Gastrocnemius medialis (tissue), 4 donors: ENCODE data around the gene RGP1. TPM values are rescaled to one million over a fixed set of nuclear protein-coding genes. Genes with fewer than 3 reads are reported as not detected.
A peak's percentile ranks its signal among the peaks of the same experiment; 100 is the strongest.

Source experiments
- ATAC-seq, 2 donors: fragments of 150-250 bp; one replicate each; pipeline ENCODE4 v1.9.1; 2016
- DNase-seq, 2 donors: peaks; one replicate each; pipeline ENCODE4 v3.0.0-alpha.2; 2019
- H3K27ac ChIP-seq, 4 donors: fragments of 200-600 bp; sonication (generic); 1 replicate in 1 of 4; 2 replicates in 3 of 4; pipeline ENCODE4 v1.5.1; 2016 to 2018; ENCODE audit warnings: mild to moderate bottlenecking in 2 of 4, moderate library complexity in 1 of 4
- H3K27me3 ChIP-seq, 3 donors: fragments of 200-600 bp; sonication (generic) in 2 of 3; 1 replicate in 1 of 3; 2 replicates in 2 of 3; pipeline versions ENCODE4 v1.5.1 to v1.6.0; 2016 to 2019; ENCODE audit warnings: mild to moderate bottlenecking in 1 of 3, moderate library complexity in 1 of 3
- H3K36me3 ChIP-seq, 2 donors: fragments of 200-600 bp; sonication (generic) in 1 of 2; one replicate each; pipeline ENCODE4 v1.5.1; 2017 to 2018
- H3K4me1 ChIP-seq, 2 donors: fragments of 200-600 bp; sonication (generic) in 1 of 2; one replicate each; pipeline ENCODE4 v1.5.1; 2016 to 2017; ENCODE audit warnings: mild to moderate bottlenecking in 2 of 2
- H3K4me3 ChIP-seq, 4 donors: fragments of 200-600 bp; sonication (generic) in 3 of 4; 1 replicate in 1 of 4; 2 replicates in 3 of 4; pipeline ENCODE4 v1.5.1; 2016 to 2019; ENCODE audit warnings: mild to moderate bottlenecking in 2 of 4
- H3K9me3 ChIP-seq, 3 donors: fragments of 200-600 bp; sonication (generic) in 2 of 3; 1 replicate in 1 of 3; 2 replicates in 2 of 3; pipeline ENCODE4 v1.5.1; 2016 to 2019
- CTCF ChIP-seq, 5 experiments: fragments of 450-650 bp in 3 of 5; fragments of 200-600 bp in 2 of 5; sonication (generic) in 2 of 5; IDR thresholded peaks in 4 of 5; conservative IDR thresholded peaks in 1 of 5; 1 replicate in 4 of 5; 2 replicates in 1 of 5; pipeline ENCODE4 v1.5.1; 2016 to 2019; ENCODE audit warnings: antibody characterized with exemption in 5 of 5, mild to moderate bottlenecking in 3 of 5, moderate library complexity in 3 of 5
- POLR2A ChIP-seq, 2 donors: fragments of 450-650 bp; IDR thresholded peaks; one replicate each; pipeline ENCODE4 v1.6.1; 2017; ENCODE audit warnings: antibody characterized with exemption in 2 of 2, mild to moderate bottlenecking in 2 of 2, moderate library complexity in 2 of 2
- in situ Hi-C, 4 donors: fragments of 200-750 bp; cut with MboI; loops; one replicate each; pipeline versions ENCODE4 v1.15.0 to v1.8.0; 2017; ENCODE audit warnings: low sequenced_read_pairs in 4 of 4
- intact Hi-C: fragments of 100-400 bp; cut with DNase I; formaldehyde crosslinking; loops from one replicate; pipeline ENCODE4 v1.15.1; 2023; ENCODE audit warnings: low total_unique reads
- total RNA-seq, 4 donors: library from RNA; depleted of rRNA; stranded (reverse); fragments of >200 nt; gene quantifications; one replicate each; pipeline versions ENCODE4 v1.1.0 to v1.2.3, GENCODE V29; 2016

Gene RGP1, protein sequence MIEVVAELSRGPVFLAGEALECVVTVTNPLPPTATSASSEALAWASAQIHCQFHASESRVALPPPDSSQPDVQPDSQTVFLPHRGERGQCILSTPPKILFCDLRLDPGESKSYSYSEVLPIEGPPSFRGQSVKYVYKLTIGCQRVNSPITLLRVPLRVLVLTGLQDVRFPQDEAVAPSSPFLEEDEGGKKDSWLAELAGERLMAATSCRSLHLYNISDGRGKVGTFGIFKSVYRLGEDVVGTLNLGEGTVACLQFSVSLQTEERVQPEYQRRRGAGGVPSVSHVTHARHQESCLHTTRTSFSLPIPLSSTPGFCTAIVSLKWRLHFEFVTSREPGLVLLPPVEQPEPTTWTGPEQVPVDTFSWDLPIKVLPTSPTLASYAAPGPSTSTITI
- 10 to 100 TPM; 22.0 to 41.1 (median 36.3) TPM for total RNA-seq

GRCh38 chr9:35748858-35749514 lies at the start of gene RGP1, which contains the start of gene GBA2:
TSS of gene RGP1 (plus strand) at chr9:35749287. CDS start at chr9:35749756, 469 bp downstream.
TSS of gene GBA2 (minus strand) at chr9:35749228. CDS start at chr9:35748704, 524 bp downstream.
- TF ChIP-seq CTCF (IDR thresholded peaks at IDR 0.05 in 4 of 5, conservative IDR thresholded peaks at IDR 0.05 in 1 of 5) = no peak
- TF ChIP-seq POLR2A (IDR thresholded peaks at IDR 0.05) = peak; percentile 88 to 95
- Histone ChIP-seq H3K27ac (peak within 1 kb of the TSS; percentile 88 to 97 (median 94)), H3K4me1 (peaks cover 41 to 45% of the 10 kb centered on the region in 2 donors), H3K27me3 (no peaks in the 10 kb centered on the region), H3K4me3 (peak within 1 kb of the TSS; percentile 81 to 99 (median 85)), H3K9me3 (no peaks in the 10 kb centered on the region), H3K36me3 (peaks cover 2 to 45% of the 10 kb centered on the region in 2 donors)
- peak; percentile 71 to 87 for DNase-seq
- in situ Hi-C loops (loop anchor here in 1 of 4 donors (25.0 kb wide), 1 partner anchor 262 kb away; the partner anchor contains the start of gene RUSC2), intact Hi-C loops (loop anchor here (1.0 kb wide), 3 partner anchors 17 to 103 kb away; partner anchors contain the start of genes CREB3, FAM221B and TLN1)
- peak; percentile 81 to 85 for ATAC-seq

- TF ChIP-seq CTCF (IDR thresholded peaks at IDR 0.05 in 4 of 5, conservative IDR thresholded peaks at IDR 0.05 in 1 of 5) (no peak), POLR2A (IDR thresholded peaks at IDR 0.05) (no peak)
- no peak overlapping the region for H3K4me3 ChIP-seq
- no peak overlapping the region for H3K27ac ChIP-seq
- in situ Hi-C loops = no loop called here
- intact Hi-C loops = no loop called here
- ATAC-seq = no peak
- peaks cover 6 to 83% of the 10 kb centered on the region in 2 donors for H3K36me3 ChIP-seq
- H3K9me3 ChIP-seq = no peaks in the 10 kb centered on the region
- DNase-seq = no peak
- no peaks in the 10 kb centered on the region for H3K27me3 ChIP-seq
- H3K4me1 ChIP-seq = peaks cover 6 to 7% of the 10 kb centered on the region in 2 donors
These were observed 49.1 kb upstream of the RGP1 start for GRCh38 chr9:35700031-35700430.

DNA sequence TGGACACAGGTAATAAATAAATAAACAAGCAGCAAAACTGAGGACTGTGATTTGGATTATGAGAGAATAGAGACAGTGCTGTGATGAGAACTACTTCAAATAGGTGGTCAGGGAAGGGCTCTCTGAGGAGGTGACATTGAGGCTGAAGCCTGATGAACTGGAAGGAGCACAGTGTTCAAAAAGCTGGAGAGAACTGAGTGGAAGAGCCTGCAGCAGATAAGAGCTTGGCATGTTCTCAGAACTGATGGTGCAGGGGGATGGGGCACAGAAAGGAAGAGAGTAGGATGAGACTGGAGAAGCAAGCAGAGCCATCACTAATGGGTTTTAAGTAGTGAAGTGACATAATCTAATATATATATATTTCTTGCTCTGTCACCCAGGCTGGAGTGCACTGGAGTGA lies 48.1 kb upstream of the RGP1 start:
- in situ Hi-C loops (no loop called here), intact Hi-C loops (no loop called here)
- no peak for ATAC-seq
- Histone ChIP-seq H3K27ac (no peak overlapping the region), H3K4me1 (peaks cover 4 to 7% of the 10 kb centered on the region in 2 donors), H3K36me3 (peaks cover 6 to 93% of the 10 kb centered on the region in 2 donors), H3K9me3 (no peaks in the 10 kb centered on the region), H3K4me3 (no peak overlapping the region), H3K27me3 (no peaks in the 10 kb centered on the region)
- TF ChIP-seq CTCF (IDR thresholded peaks at IDR 0.05 in 4 of 5, conservative IDR thresholded peaks at IDR 0.05 in 1 of 5) (no peak), POLR2A (IDR thresholded peaks at IDR 0.05) (no peak)
- DNase-seq = no peak

DNA sequence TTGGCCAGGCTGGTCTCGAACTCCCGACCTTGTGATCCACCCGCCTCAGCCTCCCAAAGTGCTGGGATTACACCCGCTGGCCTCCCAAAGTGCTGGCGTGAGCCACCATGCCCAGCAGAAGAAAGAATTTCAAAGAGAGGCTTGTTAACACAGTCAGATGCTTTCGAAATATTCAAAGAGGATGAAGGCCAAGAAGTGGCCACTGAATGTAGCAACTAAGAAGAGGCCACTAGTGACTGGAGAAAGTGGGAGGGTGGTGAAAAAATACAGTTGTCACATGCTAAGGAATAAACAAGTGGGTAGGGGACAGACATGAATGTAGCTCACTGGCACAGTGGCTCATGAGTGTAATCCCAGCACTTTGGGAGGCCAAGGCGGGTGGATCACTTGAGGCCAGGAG lies 46.4 kb upstream of the RGP1 start:
- TF ChIP-seq CTCF (IDR thresholded peaks at IDR 0.05 in 4 of 5, conservative IDR thresholded peaks at IDR 0.05 in 1 of 5) (no peak), POLR2A (IDR thresholded peaks at IDR 0.05) (no peak)

More for the DNA sequence above, 46.4 kb upstream of the RGP1 start:
- no peak overlapping the region for H3K4me3 ChIP-seq
- ATAC-seq = no peak
- in situ Hi-C loops = no loop called here
- no peaks in the 10 kb centered on the region for H3K9me3 ChIP-seq
- DNase-seq = no peak
- no peak overlapping the region for H3K27ac ChIP-seq
- intact Hi-C loops = no loop called here
- H3K36me3 ChIP-seq = peaks cover 17 to 100% of the 10 kb centered on the region in 2 donors
- no peaks in the 10 kb centered on the region for H3K4me1 ChIP-seq
- no peaks in the 10 kb centered on the region for H3K27me3 ChIP-seq
